Activated CD4-positive, alpha-beta T cell treated with anti-CD3 and anti-CD28 coated beads for 36 hours (primary cell): Measurements from ENCODE around the gene TXNL4A. TPM values are rescaled to one million over a fixed set of nuclear protein-coding genes. Genes with fewer than 3 reads are reported as not detected.

Source experiments
- ATAC-seq: fragments of 200-7000 bp; cut with Tn5 transposase; one replicate; pipeline ENCODE4 v1.10.0; 2021; ENCODE audit warnings: mild to moderate bottlenecking, moderate library complexity
- CTCF ChIA-PET: fragments of 350-600 bp; sonication (Branson Sonifier 250); formaldehyde crosslinking; loops from one replicate; lab custom pipeline; 2021; ENCODE audit warnings: antibody characterized with exemption; lab: Charles Lee
- POLR2A ChIA-PET: fragments of 350-600 bp; sonication (Branson Sonifier 250); formaldehyde crosslinking; loops from one replicate; lab custom pipeline; 2021; ENCODE audit warnings: antibody characterized with exemption, inconsistent platforms; lab: Charles Lee
- DNase-seq: peaks from one replicate; pipeline ENCODE4 v3.0.0-alpha.2; 2020
- H3K27ac Mint-ChIP-seq: one replicate; pipeline ENCODE4 v1.8.0; 2021; ENCODE audit warnings: mixed read lengths
- H3K27me3 Mint-ChIP-seq: one replicate; pipeline ENCODE4 v1.8.0; 2021; ENCODE audit warnings: mixed read lengths
- H3K36me3 Mint-ChIP-seq: one replicate; pipeline ENCODE4 v1.8.0; 2021; ENCODE audit warnings: low read depth, mixed read lengths
- H3K4me1 Mint-ChIP-seq: one replicate; pipeline ENCODE4 v1.8.0; 2021; ENCODE audit warnings: mixed read lengths
- H3K4me3 Mint-ChIP-seq: one replicate; pipeline ENCODE4 v1.8.0; 2021; ENCODE audit warnings: mild to moderate bottlenecking, moderate library complexity, mixed read lengths
- H3K9me3 Mint-ChIP-seq: one replicate; pipeline ENCODE4 v1.8.0; 2021; ENCODE audit warnings: low read depth, mixed read lengths
- intact Hi-C, 2 experiments: fragments of 100-400 bp; cut with DNase I in 1 of 2; cut with micrococcal nuclease in 1 of 2; formaldehyde crosslinking; loops; one replicate each; pipeline versions ENCODE4 v1.14.2 to v1.15.1; 2022 to 2024; cut with DNase I, micrococcal nuclease
- total RNA-seq, 2 experiments: library from RNA; stranded (reverse); gene quantifications; one replicate each; pipeline ENCODE4 v1.2.3, GENCODE V29; 2021

Gene TXNL4A
- total RNA-seq, 2 experiments from 2014 or later: 150 to 194 TPM

GRCh38 chr18:79948719-79949411, 39.5 kb downstream of the TXNL4A start:
- Mint-ChIP-seq H3K4me1 (peaks cover 45% of the 10 kb centered on the region), H3K27me3 (no peaks in the 10 kb centered on the region), H3K4me3 (no peak overlapping the region), H3K36me3 (peaks cover 10% of the 10 kb centered on the region), H3K9me3 (no peaks in the 10 kb centered on the region), H3K27ac (no peak overlapping the region)
- POLR2A ChIA-PET: no interaction called here
- CTCF ChIA-PET: no interaction called here
- intact Hi-C loops: no loop called here
- ATAC-seq (no peak), DNase-seq (no peak)

GRCh38 chr18:79947881-79948610, 40.3 kb downstream of the TXNL4A start:
- ChIA-PET CTCF (no interaction called here), POLR2A (no interaction called here)
- H3K36me3 Mint-ChIP-seq: peaks cover 10% of the 10 kb centered on the region
- ATAC-seq (no peak), DNase-seq (no peak)
- H3K27ac Mint-ChIP-seq: no peak overlapping the region
- intact Hi-C loops: no loop called here
- H3K4me3 Mint-ChIP-seq: no peak overlapping the region
- no peaks in the 10 kb centered on the region for H3K27me3 Mint-ChIP-seq
- H3K4me1 Mint-ChIP-seq: peaks cover 48% of the 10 kb centered on the region
- H3K9me3 Mint-ChIP-seq: no peaks in the 10 kb centered on the region

DNA sequence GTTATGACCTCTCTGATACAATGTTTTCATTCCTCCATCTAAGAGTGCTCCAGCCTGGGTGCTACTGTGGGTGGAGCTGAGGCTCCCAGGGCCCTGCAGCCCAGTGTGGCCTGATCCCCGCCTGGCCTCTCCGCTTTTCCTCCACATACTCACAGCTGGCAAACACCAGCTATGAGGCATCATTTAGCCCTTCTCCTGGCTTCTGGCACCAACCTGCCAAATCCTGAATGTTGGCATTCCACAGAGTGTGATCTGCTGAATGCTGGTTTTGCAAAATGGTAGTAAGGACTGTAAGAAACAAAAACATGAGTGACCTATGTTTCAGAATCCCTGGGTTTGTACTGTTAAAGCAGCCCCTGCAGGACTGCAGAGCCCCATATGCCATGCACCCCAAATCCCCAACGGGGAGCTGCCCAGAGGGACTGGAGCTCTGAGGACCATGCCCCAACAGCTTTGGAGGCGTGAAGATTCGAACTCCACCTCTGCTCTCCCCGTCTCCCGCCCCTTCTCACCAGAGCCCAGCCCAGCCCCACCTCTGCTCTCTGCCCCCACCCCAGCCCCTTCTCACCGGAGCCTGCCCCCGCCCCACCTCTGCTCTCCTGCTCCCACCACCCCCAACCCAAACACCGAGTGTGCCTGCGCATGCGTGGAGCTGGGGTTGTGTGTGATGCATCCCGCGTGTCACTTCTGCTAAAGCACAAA, 41.2 kb downstream of the TXNL4A start:
- peaks cover 48% of the 10 kb centered on the region for H3K4me1 Mint-ChIP-seq
- peaks cover 13% of the 10 kb centered on the region for H3K36me3 Mint-ChIP-seq
- no peaks in the 10 kb centered on the region for H3K9me3 Mint-ChIP-seq
- no peak for DNase-seq
- CTCF ChIA-PET: no interaction called here
- peak overlapping the region; percentile 15 for H3K27ac Mint-ChIP-seq
- H3K4me3 Mint-ChIP-seq: no peak overlapping the region
- intact Hi-C loops: no loop called here
- H3K27me3 Mint-ChIP-seq: no peaks in the 10 kb centered on the region
- POLR2A ChIA-PET: no interaction called here
- ATAC-seq: no peak

- no peaks in the 10 kb centered on the region for H3K9me3 Mint-ChIP-seq
- DNase-seq: no peak
- H3K4me3 Mint-ChIP-seq: no peak overlapping the region
- no peak overlapping the region for H3K27ac Mint-ChIP-seq
- peaks cover 15% of the 10 kb centered on the region for H3K36me3 Mint-ChIP-seq
- H3K27me3 Mint-ChIP-seq: no peaks in the 10 kb centered on the region
- ATAC-seq: no peak
- ChIA-PET POLR2A (no interaction called here), CTCF (interaction anchor here (0.9 kb wide), 1 partner anchor 89 kb away, joined by 3 read pairs; no protein-coding TSS in a partner anchor)
- H3K4me1 Mint-ChIP-seq: peaks cover 47% of the 10 kb centered on the region
- intact Hi-C loops: no loop called here
Observed at GRCh38 chr18:79945118-79946042, 43.0 kb downstream of the TXNL4A start.

- CTCF ChIA-PET: no interaction called here
- Mint-ChIP-seq H3K27me3 (no peaks in the 10 kb centered on the region), H3K9me3 (no peaks in the 10 kb centered on the region), H3K27ac (peak overlapping the region; percentile 60), H3K36me3 (peaks cover 19% of the 10 kb centered on the region), H3K4me3 (no peak overlapping the region), H3K4me1 (peaks cover 44% of the 10 kb centered on the region)
- ATAC-seq: peak; percentile 2
- intact Hi-C loops: no loop called here
- POLR2A ChIA-PET: no interaction called here
- no peak for DNase-seq
Observed at GRCh38 chr18:79944746-79945117, 43.6 kb downstream of the TXNL4A start.

- H3K27me3 Mint-ChIP-seq: no peaks in the 10 kb centered on the region
- POLR2A ChIA-PET: interaction anchor here (0.7 kb wide), 1 partner anchor 53 kb away, joined by 4 read pairs; no protein-coding TSS in a partner anchor
- peaks cover 41% of the 10 kb centered on the region for H3K4me1 Mint-ChIP-seq
- ATAC-seq (peak; percentile 90), DNase-seq (peak; percentile 68)
- no peak overlapping the region for H3K4me3 Mint-ChIP-seq
- CTCF ChIA-PET: no interaction called here
- H3K36me3 Mint-ChIP-seq: peaks cover 20% of the 10 kb centered on the region
- H3K9me3 Mint-ChIP-seq: no peaks in the 10 kb centered on the region
- intact Hi-C loops: no loop called here
- H3K27ac Mint-ChIP-seq: peak overlapping the region; percentile 60
Observed at GRCh38 chr18:79944126-79944731, 44.1 kb downstream of the TXNL4A start.

DNA sequence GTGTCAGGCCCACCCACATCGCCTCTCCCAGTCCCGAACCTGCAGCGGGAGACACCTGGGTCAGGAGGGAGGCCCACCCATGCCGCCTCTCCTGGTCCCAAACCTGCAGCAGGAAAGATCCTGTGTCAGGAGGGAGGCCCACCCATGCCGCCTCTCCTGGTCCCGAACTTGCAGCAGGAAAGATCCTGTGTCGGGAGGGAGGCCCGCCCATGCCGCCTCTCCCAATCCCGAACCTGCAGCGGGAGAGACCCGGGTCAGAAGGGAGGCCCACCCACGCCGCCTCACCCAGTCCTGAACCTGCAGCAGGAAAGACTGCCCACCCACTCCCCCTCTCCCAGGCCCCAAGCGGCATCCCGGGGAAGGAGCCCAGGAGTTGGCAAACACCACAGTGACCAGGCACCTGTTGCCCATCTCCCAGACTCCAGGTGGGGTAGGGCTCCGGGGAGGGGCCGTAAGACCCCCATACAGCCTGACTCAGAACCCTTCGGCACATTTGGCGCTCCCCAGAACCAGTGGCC, 44.7 kb downstream of the TXNL4A start:
- DNase-seq (no peak), ATAC-seq (no peak)
- Mint-ChIP-seq H3K36me3 (peaks cover 19% of the 10 kb centered on the region), H3K27ac (no peak overlapping the region), H3K4me3 (no peak overlapping the region), H3K27me3 (no peaks in the 10 kb centered on the region), H3K4me1 (peaks cover 36% of the 10 kb centered on the region), H3K9me3 (no peaks in the 10 kb centered on the region)
- ChIA-PET POLR2A (interaction anchor here (0.7 kb wide), 1 partner anchor 53 kb away, joined by 4 read pairs; no protein-coding TSS in a partner anchor), CTCF (interaction anchor here (1.2 kb wide), 1 partner anchor 85 kb away, joined by 3 read pairs; no protein-coding TSS in a partner anchor)
- intact Hi-C loops: no loop called here

GRCh38 chr18:79942786-79943607, 45.4 kb downstream of the TXNL4A start:
- Mint-ChIP-seq H3K27me3 (no peaks in the 10 kb centered on the region), H3K9me3 (no peaks in the 10 kb centered on the region), H3K36me3 (peaks cover 23% of the 10 kb centered on the region), H3K27ac (no peak overlapping the region), H3K4me1 (peaks cover 31% of the 10 kb centered on the region), H3K4me3 (no peak overlapping the region)
- ChIA-PET CTCF (interaction anchor here (1.2 to 2.2 kb wide), 2 partner anchors 38 to 84 kb away, joined by 3 to 5 read pairs; no protein-coding TSS in a partner anchor), POLR2A (no interaction called here)
- intact Hi-C loops: no loop called here
- ATAC-seq (no peak), DNase-seq (no peak)

GRCh38 chr18:79942211-79942610, 46.2 kb downstream of the TXNL4A start:
- DNase-seq (no peak), ATAC-seq (no peak)
- intact Hi-C loops: no loop called here
- H3K4me3 Mint-ChIP-seq: no peak overlapping the region
- ChIA-PET CTCF (interaction anchor here (1.2 to 2.2 kb wide), 2 partner anchors 37 to 83 kb away, joined by 3 to 5 read pairs; no protein-coding TSS in a partner anchor), POLR2A (no interaction called here)
- peaks cover 31% of the 10 kb centered on the region for H3K4me1 Mint-ChIP-seq
- no peak overlapping the region for H3K27ac Mint-ChIP-seq
- peaks cover 31% of the 10 kb centered on the region for H3K36me3 Mint-ChIP-seq
- H3K9me3 Mint-ChIP-seq: no peaks in the 10 kb centered on the region
- no peaks in the 10 kb centered on the region for H3K27me3 Mint-ChIP-seq
